ENCODE measurements around the gene CCDC91.

DNA sequence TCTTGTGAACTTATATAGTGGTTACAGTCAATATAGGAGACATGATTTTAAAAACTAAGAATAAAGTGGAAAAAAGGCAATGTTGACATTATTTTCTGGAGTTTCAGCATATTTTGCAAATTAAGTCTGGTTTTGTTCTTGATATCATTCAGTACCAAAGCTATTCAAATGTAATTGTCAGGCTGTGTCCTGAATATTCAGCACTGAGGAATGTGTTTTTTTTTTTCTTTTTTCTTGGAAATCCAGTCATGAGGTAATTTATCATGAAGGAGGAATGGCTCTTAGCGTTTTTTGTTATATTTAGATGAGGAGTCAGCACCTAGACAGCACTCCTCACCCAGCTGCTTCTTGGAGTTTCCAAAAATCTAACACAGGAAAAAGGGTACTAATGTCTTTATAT is 225.5 kb downstream of the CCDC91 start:
- TF ChIP-seq, protein P1, sequence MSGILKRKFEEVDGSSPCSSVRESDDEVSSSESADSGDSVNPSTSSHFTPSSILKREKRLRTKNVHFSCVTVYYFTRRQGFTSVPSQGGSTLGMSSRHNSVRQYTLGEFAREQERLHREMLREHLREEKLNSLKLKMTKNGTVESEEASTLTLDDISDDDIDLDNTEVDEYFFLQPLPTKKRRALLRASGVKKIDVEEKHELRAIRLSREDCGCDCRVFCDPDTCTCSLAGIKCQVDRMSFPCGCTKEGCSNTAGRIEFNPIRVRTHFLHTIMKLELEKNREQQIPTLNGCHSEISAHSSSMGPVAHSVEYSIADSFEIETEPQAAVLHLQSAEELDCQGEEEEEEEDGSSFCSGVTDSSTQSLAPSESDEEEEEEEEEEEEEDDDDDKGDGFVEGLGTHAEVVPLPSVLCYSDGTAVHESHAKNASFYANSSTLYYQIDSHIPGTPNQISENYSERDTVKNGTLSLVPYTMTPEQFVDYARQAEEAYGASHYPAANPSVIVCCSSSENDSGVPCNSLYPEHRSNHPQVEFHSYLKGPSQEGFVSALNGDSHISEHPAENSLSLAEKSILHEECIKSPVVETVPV (CRISPR knock-in tag; IDR thresholded peaks at IDR 0.05): no peak
- TF ChIP-seq TOX (CRISPR knock-in tag; IDR thresholded peaks at IDR 0.05; ENCODE audit: borderline replicate concordance) (no peak), ZFP30 (CRISPR knock-in tag; IDR thresholded peaks at IDR 0.05) (no peak)

Data from SK-N-SH treated with all-trans-retinoic acid at 6 μM for 48 hours (cell line).